GM12891 (cell line): ENCODE measurements around the gene DOCK10.

ENCODE experiments used
- PAX5 ChIP-seq: IDR thresholded peaks from 2 replicates; pipeline ENCODE4 v1.6.1; 2011; ENCODE audit warnings: low read length, moderate library complexity, mild to moderate bottlenecking; ENCODE audit not compliant: insufficient read depth, severe bottlenecking
- POLR2A ChIP-seq: IDR thresholded peaks from 2 replicates; pipeline ENCODE4 v1.6.1; 2011; ENCODE audit warnings: low read depth, low read length, control low read depth
- POLR2AphosphoS5 ChIP-seq: IDR thresholded peaks from 2 replicates; pipeline ENCODE4 v1.6.1; 2011; ENCODE audit warnings: low read depth, low read length, control low read depth
- POU2F2 ChIP-seq: IDR thresholded peaks from 2 replicates; pipeline ENCODE4 v1.6.1; 2011; ENCODE audit warnings: low read depth, mild to moderate bottlenecking, control low read depth, low read length, moderate library complexity
- SPI1 ChIP-seq: IDR thresholded peaks from 2 replicates; pipeline ENCODE4 v1.6.1; 2011; ENCODE audit warnings: low read depth, low read length, control low read depth
- TAF1 ChIP-seq: IDR thresholded peaks from 2 replicates; pipeline ENCODE4 v1.6.1; 2011; ENCODE audit warnings: low read depth, low read length, control low read depth

DNA sequence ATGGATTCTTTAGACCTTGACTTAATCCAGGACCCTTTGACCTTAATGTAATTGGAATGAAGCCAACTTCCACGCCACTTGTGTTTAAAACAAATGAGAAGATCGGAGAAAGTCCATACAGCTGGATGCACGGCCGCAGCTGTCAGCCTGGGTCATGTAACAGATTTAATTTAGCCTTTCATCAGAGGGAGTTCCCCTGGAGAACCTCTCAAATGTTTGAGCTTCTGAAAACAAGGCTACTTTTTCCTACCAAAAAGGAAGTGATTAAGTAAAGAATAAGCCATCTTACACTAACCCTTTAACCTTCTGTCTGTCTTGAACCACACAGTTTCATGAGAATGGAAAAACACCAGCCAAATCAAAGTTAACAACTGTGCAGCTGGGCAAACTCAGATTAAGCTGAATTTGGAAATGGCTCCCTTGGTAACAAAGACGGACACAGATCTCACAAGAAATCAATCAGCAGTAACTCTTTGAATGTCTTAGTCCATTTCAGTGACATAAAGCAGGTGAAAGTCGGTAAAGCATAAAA lies 103.6 kb downstream of the DOCK10 start:
- no peak for TF ChIP-seq POLR2A
- TF ChIP-seq POLR2AphosphoS5, result no peak
- no peak for TF ChIP-seq TAF1
- no peak for TF ChIP-seq POU2F2
- peak; percentile 42 for TF ChIP-seq SPI1
- no peak for TF ChIP-seq PAX5
